RWPE1 (cell line): ENCODE measurements around the gene RNF130.

Experiments used
- CTCF ChIA-PET: fragments of 350-600 bp; sonication (Branson Sonifier 250); formaldehyde crosslinking; extraction: SDS; loops from one replicate; lab custom pipeline; 2021; lab: Yijun Ruan, JAX
- POLR2A ChIA-PET: fragments of 400-600 bp; formaldehyde crosslinking; extraction: SDS; loops from one replicate; lab custom pipeline; 2020; ENCODE audit warnings: antibody characterized with exemption; ENCODE audit not compliant: low non-redundant PET; lab: Yijun Ruan, JAX
- DNase-seq: peaks from one replicate; pipeline ENCODE4 v3.0.0; 2012; ENCODE audit warnings: low spot score
- H3K27ac ChIP-seq: fragments of 450-650 bp; 2 replicates; pipeline ENCODE4 v1.5.1; 2017
- CTCF ChIP-seq: fragments of 450-650 bp; conservative IDR thresholded peaks from 2 replicates; pipeline ENCODE4 v1.5.1; 2017; ENCODE audit warnings: low read depth, mild to moderate bottlenecking

The RNF130 gene

GRCh38 chr5:179919487-179920060, 152.0 kb downstream of the RNF130 start:
- no peak for DNase-seq
- POLR2A ChIA-PET, result no interaction called here
- CTCF ChIA-PET, result no interaction called here
- TF ChIP-seq CTCF, result no peak
- H3K27ac ChIP-seq, result no peak overlapping the region

GRCh38 chr5:179918742-179919486, 152.6 kb downstream of the RNF130 start:
- POLR2A ChIA-PET, result no interaction called here

GRCh38 chr5:179916523-179916922, 155.0 kb downstream of the RNF130 start:
- DNase-seq, result no peak
- TF ChIP-seq CTCF, result no peak
- CTCF ChIA-PET, result interaction anchor here (0.5 to 1.2 kb wide), 3 partner anchors 9 to 471 kb away, joined by 3 to 4 read pairs (median 4); partner anchors contain the start of gene TBC1D9B
- POLR2A ChIA-PET, result no interaction called here
- no peak overlapping the region for H3K27ac ChIP-seq

More at GRCh38 chr5:179918742-179919486, 152.6 kb downstream of the RNF130 start:
- TF ChIP-seq CTCF, result no peak
- no peak for DNase-seq
- H3K27ac ChIP-seq, result no peak overlapping the region
- CTCF ChIA-PET, result interaction anchor here (0.9 to 1.1 kb wide), 2 partner anchors 11 to 78 kb away, joined by 3 to 5 read pairs; no protein-coding TSS in a partner anchor

GRCh38 chr5:179915406-179915935, 156.1 kb downstream of the RNF130 start:
- ChIA-PET POLR2A (no interaction called here), CTCF (interaction anchor here (1.2 kb wide), 1 partner anchor 8 kb away, joined by 4 read pairs; the partner anchor contains the start of gene TBC1D9B)
- TF ChIP-seq CTCF, result no peak

GRCh38 chr5:179914032-179914755, 157.4 kb downstream of the RNF130 start:
- ChIA-PET POLR2A (interaction anchor here (0.6 to 0.7 kb wide), 3 partner anchors 19 to 223 kb away, joined by 3 to 4 read pairs (median 3); no protein-coding TSS in a partner anchor), CTCF (interaction anchor here (0.5 kb wide), 1 partner anchor 654 kb away, joined by 4 read pairs; no protein-coding TSS in a partner anchor)
- DNase-seq, result peak; percentile 84
- peak overlapping the region; percentile 42; the same call in 1 of the 2 replicates for H3K27ac ChIP-seq
- no peak for TF ChIP-seq CTCF

More at GRCh38 chr5:179915406-179915935, 156.1 kb downstream of the RNF130 start:
- H3K27ac ChIP-seq, result no peak overlapping the region
- DNase-seq, result no peak
